ENCODE data around the gene ARID5A.
A peak's percentile ranks its signal among the peaks of the same experiment; 100 is the strongest.

The ARID5A gene

GRCh38 chr2:96575785-96576456 is 39.4 kb downstream of the ARID5A start:
- peaks cover 0 to 8% of the 10 kb centered on the region in 2 donors for H3K4me1 ChIP-seq (ENCODE audit: control insufficient read depth in 2 of 2, insufficient read depth in 2 of 2, low read length in 2 of 2)
- H3K27me3 ChIP-seq (ENCODE audit: control insufficient read depth in 2 of 2, insufficient read depth in 2 of 2, low read length in 2 of 2): no peaks in the 10 kb centered on the region
- H3K27ac ChIP-seq (ENCODE audit: low read depth in 2 of 2, low read length in 2 of 2): peak overlapping the region in 1 of 2 donors; percentile 26
- H3K9me3 ChIP-seq (ENCODE audit: control insufficient read depth in 2 of 2, low read length in 2 of 2): no peaks in the 10 kb centered on the region
- no peaks in the 10 kb centered on the region for H3K36me3 ChIP-seq (ENCODE audit: control insufficient read depth in 2 of 2, insufficient read depth in 2 of 2, low read length in 2 of 2)
- H3K9ac ChIP-seq (ENCODE audit: low read depth in 1 of 2, low read length in 2 of 2): no peak overlapping the region
- H3K4me3 ChIP-seq (ENCODE audit: low read length in 2 of 2): no peak overlapping the region

GRCh38 chr2:96577501-96577900 is 40.9 kb downstream of the ARID5A start:
- H3K27ac ChIP-seq (ENCODE audit: low read depth in 2 of 2, low read length in 2 of 2): no peak overlapping the region
- H3K36me3 ChIP-seq (ENCODE audit: control insufficient read depth in 2 of 2, insufficient read depth in 2 of 2, low read length in 2 of 2): no peaks in the 10 kb centered on the region
- H3K27me3 ChIP-seq (ENCODE audit: control insufficient read depth in 2 of 2, insufficient read depth in 2 of 2, low read length in 2 of 2): no peaks in the 10 kb centered on the region
- no peaks in the 10 kb centered on the region for H3K9me3 ChIP-seq (ENCODE audit: control insufficient read depth in 2 of 2, low read length in 2 of 2)
- no peak overlapping the region for H3K9ac ChIP-seq (ENCODE audit: low read depth in 1 of 2, low read length in 2 of 2)
- peaks cover 0 to 8% of the 10 kb centered on the region in 2 donors for H3K4me1 ChIP-seq (ENCODE audit: control insufficient read depth in 2 of 2, insufficient read depth in 2 of 2, low read length in 2 of 2)
- H3K4me3 ChIP-seq (ENCODE audit: low read length in 2 of 2): no peak overlapping the region

DNA sequence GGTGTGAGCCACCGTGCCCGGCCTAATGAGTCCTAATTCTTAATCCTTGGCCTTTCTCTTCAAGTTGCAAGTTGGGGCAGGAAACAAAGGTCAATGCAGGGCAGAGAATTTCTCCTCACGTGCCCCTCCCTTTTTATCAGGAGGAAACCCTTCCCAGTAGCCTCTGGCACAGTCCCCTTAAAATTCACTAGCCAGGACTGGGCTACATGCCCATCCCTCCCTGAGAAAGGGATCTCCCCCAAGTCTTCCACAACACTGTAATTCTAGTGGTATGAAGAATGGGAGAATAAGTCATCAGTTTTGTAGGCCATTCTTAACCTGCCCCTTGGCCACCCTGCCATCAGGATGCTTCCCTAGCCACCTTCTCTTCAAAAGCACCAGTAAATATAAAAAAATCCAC is 42.2 kb downstream of the ARID5A start:
- H3K4me3 ChIP-seq (ENCODE audit: low read length in 2 of 2): no peak overlapping the region
- peaks cover 0 to 8% of the 10 kb centered on the region in 2 donors for H3K4me1 ChIP-seq (ENCODE audit: control insufficient read depth in 2 of 2, insufficient read depth in 2 of 2, low read length in 2 of 2)
- H3K27me3 ChIP-seq (ENCODE audit: control insufficient read depth in 2 of 2, insufficient read depth in 2 of 2, low read length in 2 of 2): no peaks in the 10 kb centered on the region
- no peaks in the 10 kb centered on the region for H3K9me3 ChIP-seq (ENCODE audit: control insufficient read depth in 2 of 2, low read length in 2 of 2)
- no peak overlapping the region for H3K27ac ChIP-seq (ENCODE audit: low read depth in 2 of 2, low read length in 2 of 2)
- H3K36me3 ChIP-seq (ENCODE audit: control insufficient read depth in 2 of 2, insufficient read depth in 2 of 2, low read length in 2 of 2): no peaks in the 10 kb centered on the region
- no peak overlapping the region for H3K9ac ChIP-seq (ENCODE audit: low read depth in 1 of 2, low read length in 2 of 2)

DNA sequence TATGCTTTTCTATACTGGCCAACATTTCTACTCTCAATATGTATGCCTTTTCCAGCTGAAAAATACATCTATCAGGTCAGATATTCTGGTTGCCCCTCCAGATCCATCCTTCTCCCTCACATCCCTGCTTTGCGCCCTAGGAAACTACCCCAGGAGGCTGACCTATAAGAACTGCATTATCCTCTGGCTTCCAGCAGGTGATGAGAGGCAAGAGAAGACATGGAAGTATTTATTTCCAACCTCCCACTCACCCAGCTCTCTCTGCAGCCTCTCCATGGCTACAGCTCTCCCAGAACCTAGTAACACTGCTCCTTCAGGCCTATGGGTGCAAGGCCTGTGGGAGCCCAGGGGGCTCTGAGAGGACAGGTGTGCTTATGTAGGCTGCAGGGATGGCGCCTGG is 42.9 kb downstream of the ARID5A start:
- no peaks in the 10 kb centered on the region for H3K9me3 ChIP-seq (ENCODE audit: control insufficient read depth in 2 of 2, low read length in 2 of 2)
- no peak overlapping the region for H3K4me3 ChIP-seq (ENCODE audit: low read length in 2 of 2)
- no peaks in the 10 kb centered on the region for H3K27me3 ChIP-seq (ENCODE audit: control insufficient read depth in 2 of 2, insufficient read depth in 2 of 2, low read length in 2 of 2)
- no peak overlapping the region for H3K9ac ChIP-seq (ENCODE audit: low read depth in 1 of 2, low read length in 2 of 2)
- H3K36me3 ChIP-seq (ENCODE audit: control insufficient read depth in 2 of 2, insufficient read depth in 2 of 2, low read length in 2 of 2): no peaks in the 10 kb centered on the region
- no peak overlapping the region for H3K27ac ChIP-seq (ENCODE audit: low read depth in 2 of 2, low read length in 2 of 2)
- peaks cover 0 to 8% of the 10 kb centered on the region in 2 donors for H3K4me1 ChIP-seq (ENCODE audit: control insufficient read depth in 2 of 2, insufficient read depth in 2 of 2, low read length in 2 of 2)

- Histone ChIP-seq H3K27me3 (ENCODE audit: control insufficient read depth in 2 of 2, insufficient read depth in 2 of 2, low read length in 2 of 2) (no peaks in the 10 kb centered on the region), H3K36me3 (ENCODE audit: control insufficient read depth in 2 of 2, insufficient read depth in 2 of 2, low read length in 2 of 2) (no peaks in the 10 kb centered on the region), H3K4me3 (ENCODE audit: low read length in 2 of 2) (no peak overlapping the region), H3K9me3 (ENCODE audit: control insufficient read depth in 2 of 2, low read length in 2 of 2) (no peaks in the 10 kb centered on the region), H3K27ac (ENCODE audit: low read depth in 2 of 2, low read length in 2 of 2) (no peak overlapping the region), H3K4me1 (ENCODE audit: control insufficient read depth in 2 of 2, insufficient read depth in 2 of 2, low read length in 2 of 2) (peaks cover 0 to 8% of the 10 kb centered on the region in 2 donors), H3K9ac (ENCODE audit: low read depth in 1 of 2, low read length in 2 of 2) (no peak overlapping the region)
Observed at GRCh38 chr2:96580771-96581170, 44.2 kb downstream of the ARID5A start.

- no peaks in the 10 kb centered on the region for H3K9me3 ChIP-seq (ENCODE audit: control insufficient read depth in 2 of 2, low read length in 2 of 2)
- H3K36me3 ChIP-seq (ENCODE audit: control insufficient read depth in 2 of 2, insufficient read depth in 2 of 2, low read length in 2 of 2): no peaks in the 10 kb centered on the region
- no peaks in the 10 kb centered on the region for H3K27me3 ChIP-seq (ENCODE audit: control insufficient read depth in 2 of 2, insufficient read depth in 2 of 2, low read length in 2 of 2)
- no peaks in the 10 kb centered on the region for H3K4me1 ChIP-seq (ENCODE audit: control insufficient read depth in 2 of 2, insufficient read depth in 2 of 2, low read length in 2 of 2)
- no peak overlapping the region for H3K9ac ChIP-seq (ENCODE audit: low read depth in 1 of 2, low read length in 2 of 2)
- H3K27ac ChIP-seq (ENCODE audit: low read depth in 2 of 2, low read length in 2 of 2): no peak overlapping the region
- H3K4me3 ChIP-seq (ENCODE audit: low read length in 2 of 2): no peak overlapping the region
Observed at GRCh38 chr2:96584017-96584416, 47.5 kb downstream of the ARID5A start.

DNA sequence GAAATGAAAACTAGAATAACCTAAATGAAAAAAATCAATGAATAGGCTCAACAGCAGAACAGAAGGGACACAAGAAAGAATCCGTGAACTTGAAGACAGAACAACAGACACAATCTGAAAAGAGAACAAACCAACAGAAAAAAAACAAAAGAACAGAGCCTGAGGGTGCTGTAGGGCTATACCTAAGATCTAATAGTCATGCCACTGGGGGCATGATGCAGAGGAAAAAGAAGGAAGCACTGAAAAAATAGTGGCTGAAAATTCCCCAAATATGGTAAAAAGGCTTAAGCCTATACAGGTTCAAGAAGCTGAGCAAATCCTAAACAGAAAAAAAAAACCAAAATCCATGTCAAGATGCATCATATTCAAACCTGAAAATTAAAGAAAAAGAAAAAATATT is 51.3 kb downstream of the ARID5A start:
- Histone ChIP-seq H3K9ac (ENCODE audit: low read depth in 1 of 2, low read length in 2 of 2) (no peak overlapping the region), H3K27ac (ENCODE audit: low read depth in 2 of 2, low read length in 2 of 2) (no peak overlapping the region), H3K4me1 (ENCODE audit: control insufficient read depth in 2 of 2, insufficient read depth in 2 of 2, low read length in 2 of 2) (no peaks in the 10 kb centered on the region), H3K9me3 (ENCODE audit: control insufficient read depth in 2 of 2, low read length in 2 of 2) (no peaks in the 10 kb centered on the region), H3K27me3 (ENCODE audit: control insufficient read depth in 2 of 2, insufficient read depth in 2 of 2, low read length in 2 of 2) (no peaks in the 10 kb centered on the region), H3K4me3 (ENCODE audit: low read length in 2 of 2) (no peak overlapping the region), H3K36me3 (ENCODE audit: control insufficient read depth in 2 of 2, insufficient read depth in 2 of 2, low read length in 2 of 2) (peaks cover 8 to 10% of the 10 kb centered on the region in 2 donors)

- Histone ChIP-seq H3K9me3 (ENCODE audit: control insufficient read depth in 2 of 2, low read length in 2 of 2) (no peaks in the 10 kb centered on the region), H3K9ac (ENCODE audit: low read depth in 1 of 2, low read length in 2 of 2) (no peak overlapping the region), H3K36me3 (ENCODE audit: control insufficient read depth in 2 of 2, insufficient read depth in 2 of 2, low read length in 2 of 2) (peaks cover 40% of the 10 kb centered on the region in 2 donors), H3K4me3 (ENCODE audit: low read length in 2 of 2) (no peak overlapping the region), H3K4me1 (ENCODE audit: control insufficient read depth in 2 of 2, insufficient read depth in 2 of 2, low read length in 2 of 2) (peaks cover 0 to 4% of the 10 kb centered on the region in 2 donors), H3K27ac (ENCODE audit: low read depth in 2 of 2, low read length in 2 of 2) (peak overlapping the region in 1 of 2 donors; percentile 37), H3K27me3 (ENCODE audit: control insufficient read depth in 2 of 2, insufficient read depth in 2 of 2, low read length in 2 of 2) (no peaks in the 10 kb centered on the region)
Observed at GRCh38 chr2:96591054-96591453, 54.5 kb downstream of the ARID5A start.

DNA sequence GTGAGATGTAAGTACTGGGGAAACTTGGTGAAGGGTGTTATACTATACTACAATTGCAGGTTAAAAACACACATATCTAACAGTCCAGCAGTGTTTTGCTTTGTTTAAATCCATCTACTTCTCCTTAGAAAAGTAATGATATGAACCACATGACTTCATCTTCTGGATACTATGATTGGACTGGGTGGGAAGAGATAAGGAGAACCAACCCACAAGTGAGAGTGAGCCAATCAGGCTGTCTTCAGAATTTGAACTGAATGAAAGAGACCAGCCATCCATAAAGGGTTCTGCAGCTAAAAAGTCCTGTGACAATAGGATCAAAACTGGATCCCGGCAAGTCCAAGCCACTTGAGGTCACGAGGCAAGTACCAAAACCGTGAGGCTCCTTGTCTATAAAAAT is 54.9 kb downstream of the ARID5A start:
- no peak overlapping the region for H3K4me3 ChIP-seq (ENCODE audit: low read length in 2 of 2)
- peaks cover 44 to 45% of the 10 kb centered on the region in 2 donors for H3K36me3 ChIP-seq (ENCODE audit: control insufficient read depth in 2 of 2, insufficient read depth in 2 of 2, low read length in 2 of 2)
- H3K27me3 ChIP-seq (ENCODE audit: control insufficient read depth in 2 of 2, insufficient read depth in 2 of 2, low read length in 2 of 2): no peaks in the 10 kb centered on the region
- peaks cover 0 to 4% of the 10 kb centered on the region in 2 donors for H3K4me1 ChIP-seq (ENCODE audit: control insufficient read depth in 2 of 2, insufficient read depth in 2 of 2, low read length in 2 of 2)
- H3K9me3 ChIP-seq (ENCODE audit: control insufficient read depth in 2 of 2, low read length in 2 of 2): no peaks in the 10 kb centered on the region
- H3K27ac ChIP-seq (ENCODE audit: low read depth in 2 of 2, low read length in 2 of 2): peak overlapping the region in 1 of 2 donors; percentile 37
- H3K9ac ChIP-seq (ENCODE audit: low read depth in 1 of 2, low read length in 2 of 2): no peak overlapping the region

- Histone ChIP-seq H3K9ac (ENCODE audit: low read depth in 1 of 2, low read length in 2 of 2) (no peak overlapping the region), H3K9me3 (ENCODE audit: control insufficient read depth in 2 of 2, low read length in 2 of 2) (no peaks in the 10 kb centered on the region), H3K4me1 (ENCODE audit: control insufficient read depth in 2 of 2, insufficient read depth in 2 of 2, low read length in 2 of 2) (peaks cover 0 to 4% of the 10 kb centered on the region in 2 donors), H3K27me3 (ENCODE audit: control insufficient read depth in 2 of 2, insufficient read depth in 2 of 2, low read length in 2 of 2) (no peaks in the 10 kb centered on the region), H3K4me3 (ENCODE audit: low read length in 2 of 2) (no peak overlapping the region), H3K36me3 (ENCODE audit: control insufficient read depth in 2 of 2, insufficient read depth in 2 of 2, low read length in 2 of 2) (peaks cover 57 to 62% of the 10 kb centered on the region in 2 donors), H3K27ac (ENCODE audit: low read depth in 2 of 2, low read length in 2 of 2) (no peak overlapping the region)
Observed at GRCh38 chr2:96594282-96594681, 57.7 kb downstream of the ARID5A start.
